ENCODE results near the gene WIPF1. TPM values are rescaled to one million over a fixed set of nuclear protein-coding genes. Genes with fewer than 3 reads are reported as not detected.

The WIPF1 gene, protein sequence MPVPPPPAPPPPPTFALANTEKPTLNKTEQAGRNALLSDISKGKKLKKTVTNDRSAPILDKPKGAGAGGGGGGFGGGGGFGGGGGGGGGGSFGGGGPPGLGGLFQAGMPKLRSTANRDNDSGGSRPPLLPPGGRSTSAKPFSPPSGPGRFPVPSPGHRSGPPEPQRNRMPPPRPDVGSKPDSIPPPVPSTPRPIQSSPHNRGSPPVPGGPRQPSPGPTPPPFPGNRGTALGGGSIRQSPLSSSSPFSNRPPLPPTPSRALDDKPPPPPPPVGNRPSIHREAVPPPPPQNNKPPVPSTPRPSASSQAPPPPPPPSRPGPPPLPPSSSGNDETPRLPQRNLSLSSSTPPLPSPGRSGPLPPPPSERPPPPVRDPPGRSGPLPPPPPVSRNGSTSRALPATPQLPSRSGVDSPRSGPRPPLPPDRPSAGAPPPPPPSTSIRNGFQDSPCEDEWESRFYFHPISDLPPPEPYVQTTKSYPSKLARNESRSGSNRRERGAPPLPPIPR
- 10 to 100 TPM; 20.9 to 60.1 (median 43.3) TPM for total RNA-seq

DNA sequence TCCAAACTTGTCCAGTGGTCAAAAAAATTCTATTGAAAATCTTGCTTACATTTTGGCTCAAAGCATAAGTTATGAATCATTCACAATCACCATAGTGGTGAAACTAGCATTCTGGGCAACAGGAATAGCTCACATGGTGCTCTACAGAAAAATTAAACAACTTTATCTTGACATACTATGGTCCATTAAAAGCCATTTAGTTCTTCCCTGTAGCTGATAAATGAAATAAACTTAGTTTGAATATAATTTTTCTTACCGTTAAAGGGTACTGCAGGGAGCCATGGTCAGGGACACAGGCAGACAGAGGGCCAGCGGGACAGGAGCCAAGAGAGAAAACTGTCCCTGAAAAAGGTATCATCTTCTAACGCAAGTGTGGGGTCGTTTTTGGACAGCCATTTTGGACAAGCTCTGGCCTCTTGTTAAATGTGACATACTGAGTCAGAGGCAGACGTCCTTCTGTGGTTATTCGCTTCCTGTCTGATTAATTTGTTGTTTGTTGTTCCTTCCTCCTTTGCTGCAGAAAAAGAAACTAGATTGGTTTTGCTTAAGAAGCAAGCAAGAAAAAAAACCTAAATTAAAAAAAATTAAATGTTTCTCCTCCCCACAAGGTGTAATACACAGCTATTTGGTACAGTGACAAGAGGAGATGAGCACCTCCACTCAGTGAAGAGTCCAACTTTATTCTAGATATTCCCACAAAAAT, at the start of gene WIPF1:
Gene WIPF1 (minus strand): TSS at position 460 of the 703 bp plus-strand sequence. CDS start 12,231 bp downstream, outside the sequence.
- DNase-seq (ENCODE audit: low spot score) = no peak
- no peak for ATAC-seq (ENCODE audit: low FRiP score)
- TF ChIP-seq, protein P1, sequence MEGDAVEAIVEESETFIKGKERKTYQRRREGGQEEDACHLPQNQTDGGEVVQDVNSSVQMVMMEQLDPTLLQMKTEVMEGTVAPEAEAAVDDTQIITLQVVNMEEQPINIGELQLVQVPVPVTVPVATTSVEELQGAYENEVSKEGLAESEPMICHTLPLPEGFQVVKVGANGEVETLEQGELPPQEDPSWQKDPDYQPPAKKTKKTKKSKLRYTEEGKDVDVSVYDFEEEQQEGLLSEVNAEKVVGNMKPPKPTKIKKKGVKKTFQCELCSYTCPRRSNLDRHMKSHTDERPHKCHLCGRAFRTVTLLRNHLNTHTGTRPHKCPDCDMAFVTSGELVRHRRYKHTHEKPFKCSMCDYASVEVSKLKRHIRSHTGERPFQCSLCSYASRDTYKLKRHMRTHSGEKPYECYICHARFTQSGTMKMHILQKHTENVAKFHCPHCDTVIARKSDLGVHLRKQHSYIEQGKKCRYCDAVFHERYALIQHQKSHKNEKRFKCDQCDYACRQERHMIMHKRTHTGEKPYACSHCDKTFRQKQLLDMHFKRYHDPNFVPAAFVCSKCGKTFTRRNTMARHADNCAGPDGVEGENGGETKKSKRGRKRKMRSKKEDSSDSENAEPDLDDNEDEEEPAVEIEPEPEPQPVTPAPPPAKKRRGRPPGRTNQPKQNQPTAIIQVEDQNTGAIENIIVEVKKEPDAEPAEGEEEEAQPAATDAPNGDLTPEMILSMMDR (IDR thresholded peaks at IDR 0.05) = no peak

DNA sequence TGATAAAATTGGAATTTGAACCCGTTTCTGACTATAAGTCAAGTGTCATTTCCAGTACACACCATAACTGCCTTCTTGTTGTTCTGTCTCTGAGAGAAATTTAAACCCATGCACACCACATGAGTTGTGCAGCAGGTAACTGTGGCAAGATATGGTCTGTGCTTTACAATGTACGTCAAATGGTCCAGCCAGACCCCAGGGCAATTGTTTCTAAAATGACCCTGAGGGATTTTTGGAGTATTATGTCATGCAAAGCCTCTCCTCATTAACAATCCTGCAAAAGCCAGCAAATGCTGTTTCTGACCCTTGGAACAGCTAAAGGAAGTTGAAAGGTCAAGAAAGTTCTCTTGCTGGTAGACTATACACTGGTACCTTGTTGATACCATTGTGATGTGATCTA, 47.7 kb upstream of the WIPF1 start:
- DNase-seq (ENCODE audit: low spot score) (no peak), ATAC-seq (ENCODE audit: low FRiP score) (no peak)
- TF ChIP-seq, protein P1 (IDR thresholded peaks at IDR 0.05) = no peak

DNA sequence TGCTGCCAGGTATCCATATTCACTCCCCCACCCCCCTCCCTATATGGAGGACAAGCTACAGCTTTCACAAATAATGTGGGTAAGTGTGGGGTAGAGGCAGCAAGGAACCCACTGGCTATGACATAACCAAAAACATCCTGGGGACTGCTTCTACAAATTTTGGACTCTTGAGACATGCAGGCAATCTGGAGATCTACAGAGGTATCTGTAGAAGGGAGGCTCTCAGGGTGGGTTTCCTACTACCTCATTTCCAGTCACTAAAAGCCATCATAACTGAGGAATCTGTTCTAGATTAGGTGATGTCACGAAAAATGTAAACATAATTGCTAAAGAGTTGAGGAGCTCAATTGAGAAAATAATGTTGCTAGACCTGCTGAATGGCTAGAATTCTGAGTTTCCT, 46.8 kb upstream of the WIPF1 start:
- DNase-seq (ENCODE audit: low spot score) = no peak
- no peak for ATAC-seq (ENCODE audit: low FRiP score)
- TF ChIP-seq, protein P1 (IDR thresholded peaks at IDR 0.05) = no peak

DNA sequence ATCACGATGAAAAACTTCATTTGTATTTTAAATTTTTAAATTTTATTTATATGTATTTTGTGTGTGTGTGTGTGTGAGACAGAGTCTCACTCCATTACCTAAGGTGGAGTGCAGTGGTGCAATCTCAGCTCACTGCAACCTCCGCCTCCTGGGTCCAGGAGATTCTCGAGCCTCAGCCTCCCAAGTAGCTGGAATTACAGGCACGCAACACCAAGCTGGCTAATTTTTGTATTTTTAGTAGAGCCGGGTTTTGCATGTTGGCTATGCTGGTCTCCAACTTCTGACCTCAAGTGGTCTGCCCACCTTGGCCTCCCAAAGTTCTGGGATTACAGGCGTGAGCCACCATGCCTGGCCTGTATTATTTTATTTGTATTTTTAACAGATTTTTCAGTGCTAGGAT, 45.8 kb upstream of the WIPF1 start:
- ATAC-seq (ENCODE audit: low FRiP score) (no peak), DNase-seq (ENCODE audit: low spot score) (no peak)
- TF ChIP-seq, protein P1 (IDR thresholded peaks at IDR 0.05) = no peak

DNA sequence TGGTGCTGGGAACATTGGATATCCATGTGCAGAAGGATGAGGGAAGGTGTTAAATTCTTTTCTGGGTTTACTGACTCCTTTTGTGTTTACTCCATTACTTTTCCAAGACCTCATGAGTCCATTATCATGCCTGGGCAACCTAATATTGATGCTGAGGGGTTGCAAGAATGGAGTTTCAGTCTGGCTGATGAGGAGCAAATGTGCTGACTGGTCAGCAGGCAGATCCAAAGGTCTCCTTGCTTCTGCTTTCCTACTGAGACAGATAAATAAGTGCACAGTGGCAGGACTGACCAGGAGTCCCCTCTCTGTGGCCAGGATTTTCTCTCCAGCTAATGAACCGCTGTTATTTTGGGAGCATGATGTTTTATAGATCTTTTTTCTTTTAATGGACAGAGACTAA, 43.6 kb upstream of the WIPF1 start:
- DNase-seq (ENCODE audit: low spot score) = no peak
- ATAC-seq (ENCODE audit: low FRiP score) = no peak
- TF ChIP-seq, protein P1 (IDR thresholded peaks at IDR 0.05) = no peak

DNA sequence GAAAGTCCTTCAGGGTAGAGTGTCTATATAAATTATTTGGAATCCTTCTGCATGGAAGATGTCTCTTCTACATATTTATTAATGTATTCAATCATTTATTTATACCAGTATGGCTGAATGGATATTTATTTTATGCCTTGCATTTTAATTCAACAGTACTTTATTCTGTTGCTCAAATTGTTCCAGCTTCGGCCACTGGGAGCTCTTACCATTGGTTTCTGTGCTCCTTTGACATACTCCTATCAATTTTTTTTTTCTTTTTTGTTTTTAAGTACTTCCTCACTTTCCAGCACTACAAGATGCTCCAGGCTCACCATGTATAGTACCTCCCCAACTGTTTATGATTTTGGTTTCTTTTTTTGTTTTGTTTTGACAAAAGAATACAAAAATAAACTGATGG, 39.4 kb upstream of the WIPF1 start:
- TF ChIP-seq, protein P1 (IDR thresholded peaks at IDR 0.05) = no peak
- ATAC-seq (ENCODE audit: low FRiP score) (no peak), DNase-seq (ENCODE audit: low spot score) (no peak)

All from omental fat pad (tissue), 4 donors.